Measurements from ENCODE around the gene BANF2.

The BANF2 gene

GRCh38 chr20:17733767-17734304 is 34.1 kb downstream of the BANF2 start:
- no peak for DNase-seq (ENCODE audit: low spot score)

- DNase-seq (ENCODE audit: low spot score) = no peak
Observed at GRCh38 chr20:17734374-17734773, 34.6 kb downstream of the BANF2 start.

GRCh38 chr20:17735206-17735804 is 35.5 kb downstream of the BANF2 start:
- DNase-seq (ENCODE audit: low spot score) = no peak

- no peak for DNase-seq (ENCODE audit: low spot score)
Observed at GRCh38 chr20:17735959-17736621, 36.3 kb downstream of the BANF2 start.

GRCh38 chr20:17738154-17738553 is 38.4 kb downstream of the BANF2 start:
- DNase-seq (ENCODE audit: low spot score) = no peak

- no peak for DNase-seq (ENCODE audit: low spot score)
Observed at GRCh38 chr20:17741220-17741619, 41.5 kb downstream of the BANF2 start.

- no peak for DNase-seq (ENCODE audit: low spot score)
Observed at GRCh38 chr20:17742731-17743130, 43.0 kb downstream of the BANF2 start.

GRCh38 chr20:17743677-17744076 is 43.9 kb downstream of the BANF2 start:
- DNase-seq (ENCODE audit: low spot score) = no peak

GRCh38 chr20:17747431-17747846 is 47.7 kb downstream of the BANF2 start:
- DNase-seq (ENCODE audit: low spot score) = no peak

GRCh38 chr20:17748279-17748678 is 48.5 kb downstream of the BANF2 start:
- no peak for DNase-seq (ENCODE audit: low spot score)

GRCh38 chr20:17749626-17749977 is 49.8 kb downstream of the BANF2 start:
- DNase-seq (ENCODE audit: low spot score) = no peak

GRCh38 chr20:17749978-17750721 is 50.4 kb downstream of the BANF2 start:
- no peak for DNase-seq (ENCODE audit: low spot score)

GRCh38 chr20:17750722-17751045 is 50.9 kb downstream of the BANF2 start:
- DNase-seq (ENCODE audit: low spot score) = no peak

GRCh38 chr20:17751640-17752039 is 51.9 kb downstream of the BANF2 start:
- no peak for DNase-seq (ENCODE audit: low spot score)

GRCh38 chr20:17752459-17752858 is 52.7 kb downstream of the BANF2 start:
- DNase-seq (ENCODE audit: low spot score) = no peak

GRCh38 chr20:17753516-17753915 is 53.8 kb downstream of the BANF2 start:
- DNase-seq (ENCODE audit: low spot score) = no peak

- no peak for DNase-seq (ENCODE audit: low spot score)
Observed at GRCh38 chr20:17756529-17756928, 56.8 kb downstream of the BANF2 start.

GRCh38 chr20:17757496-17757895 is 57.7 kb downstream of the BANF2 start:
- no peak for DNase-seq (ENCODE audit: low spot score)

GRCh38 chr20:17758010-17758409 is 58.2 kb downstream of the BANF2 start:
- DNase-seq (ENCODE audit: low spot score) = no peak

GRCh38 chr20:17758512-17758911 is 58.7 kb downstream of the BANF2 start:
- no peak for DNase-seq (ENCODE audit: low spot score)

- DNase-seq (ENCODE audit: low spot score) = no peak
Observed at GRCh38 chr20:17759449-17759848, 59.7 kb downstream of the BANF2 start.

GRCh38 chr20:17761604-17762003 is 61.8 kb downstream of the BANF2 start:
- DNase-seq (ENCODE audit: low spot score) = no peak

Data from SK-N-DZ (cell line).